ENCODE data around the gene MDP1.
"Not testable (repeated sequence)": the region's sequence is repeated elsewhere in the genome, so short reads cannot be mapped to it uniquely, and the experiment has no call there.

Gene MDP1

DNA sequence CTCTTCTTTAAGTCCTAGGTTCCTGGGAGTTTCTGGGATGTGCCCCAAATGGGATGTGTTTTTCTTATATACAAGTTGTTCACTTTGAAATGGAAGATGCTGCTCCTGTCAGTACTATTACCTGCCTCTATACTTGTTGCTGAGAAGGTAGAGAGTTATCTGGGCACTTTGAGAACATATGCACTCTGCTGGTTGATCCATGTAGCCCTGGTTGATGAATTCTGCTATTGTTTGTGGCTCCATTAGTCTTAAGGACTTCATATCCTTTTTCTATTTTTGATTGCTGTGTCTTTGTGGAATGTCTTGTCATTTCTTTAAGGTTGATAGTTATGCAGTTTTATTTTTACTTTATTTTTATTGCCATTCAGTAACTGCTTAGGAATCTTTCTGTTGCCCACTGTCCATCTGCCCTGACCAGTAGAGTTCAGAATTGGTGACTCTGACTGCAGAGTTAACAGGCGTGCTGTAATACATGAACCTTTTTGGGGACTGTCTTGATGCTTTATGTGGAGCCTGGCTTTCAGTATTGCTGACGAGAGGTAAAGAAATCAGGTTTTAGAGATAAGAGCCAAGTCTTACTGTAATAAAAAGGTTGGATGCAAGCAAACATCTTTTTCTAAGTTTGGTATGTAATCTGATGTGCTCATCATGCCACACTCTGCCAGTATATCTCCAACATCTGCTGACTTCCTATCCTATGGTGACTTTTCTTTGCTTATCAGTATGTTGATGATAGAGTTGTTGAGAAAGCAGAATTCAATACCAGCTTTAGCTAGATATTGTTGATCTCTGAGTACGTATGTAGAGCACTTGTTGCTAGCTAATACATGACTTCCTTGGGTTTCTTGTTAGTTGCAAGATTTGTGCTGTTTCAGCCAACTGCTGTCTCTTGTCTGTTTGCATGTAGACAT, 18.5 kb upstream of the MDP1 start:
- H3K36me3 ChIP-seq (ENCODE audit: insufficient read depth, low read length): peaks cover 39% of the 10 kb centered on the region
- peaks cover 41% of the 10 kb centered on the region for H3K4me1 ChIP-seq (ENCODE audit: control insufficient read depth, insufficient read depth, low read length)
- H3K4me2 ChIP-seq (ENCODE audit: low read length): peak overlapping the region; percentile 96
- no peaks in the 10 kb centered on the region for H3K27me3 ChIP-seq (ENCODE audit: control insufficient read depth, insufficient read depth, low read length)
- no peak overlapping the region for H3K9ac ChIP-seq (ENCODE audit: low read depth, low read length)
- H3K4me3 ChIP-seq (ENCODE audit: low read length): no peak overlapping the region
- no peaks in the 10 kb centered on the region for H3K9me3 ChIP-seq (replicated peaks; ENCODE audit: low read length)

DNA sequence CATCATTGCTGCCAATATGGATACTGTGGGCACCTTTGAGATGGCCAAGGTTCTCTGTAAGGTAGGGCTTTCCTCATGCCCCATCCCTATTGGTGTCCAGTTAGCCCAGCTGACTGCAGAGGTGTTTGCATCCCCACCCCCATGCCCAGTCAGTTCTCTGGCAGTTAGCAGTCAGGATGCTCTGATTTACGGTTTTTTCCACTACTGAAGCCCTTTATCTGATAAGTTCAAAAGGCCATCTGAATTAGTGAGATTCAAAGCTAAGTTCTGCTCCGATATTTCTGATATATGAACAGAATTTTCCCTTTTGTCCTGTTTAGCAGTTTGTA, 17.6 kb upstream of the MDP1 start:
- Histone ChIP-seq H3K27me3 (ENCODE audit: control insufficient read depth, insufficient read depth, low read length) (no peaks in the 10 kb centered on the region), H3K9me3 (replicated peaks; ENCODE audit: low read length) (no peaks in the 10 kb centered on the region), H3K4me1 (ENCODE audit: control insufficient read depth, insufficient read depth, low read length) (peaks cover 33% of the 10 kb centered on the region), H3K4me2 (ENCODE audit: low read length) (peak overlapping the region; percentile 96), H3K36me3 (ENCODE audit: insufficient read depth, low read length) (peaks cover 31% of the 10 kb centered on the region), H3K4me3 (ENCODE audit: low read length) (peak overlapping the region; percentile 91), H3K9ac (ENCODE audit: low read depth, low read length) (peak overlapping the region; percentile 97)

DNA sequence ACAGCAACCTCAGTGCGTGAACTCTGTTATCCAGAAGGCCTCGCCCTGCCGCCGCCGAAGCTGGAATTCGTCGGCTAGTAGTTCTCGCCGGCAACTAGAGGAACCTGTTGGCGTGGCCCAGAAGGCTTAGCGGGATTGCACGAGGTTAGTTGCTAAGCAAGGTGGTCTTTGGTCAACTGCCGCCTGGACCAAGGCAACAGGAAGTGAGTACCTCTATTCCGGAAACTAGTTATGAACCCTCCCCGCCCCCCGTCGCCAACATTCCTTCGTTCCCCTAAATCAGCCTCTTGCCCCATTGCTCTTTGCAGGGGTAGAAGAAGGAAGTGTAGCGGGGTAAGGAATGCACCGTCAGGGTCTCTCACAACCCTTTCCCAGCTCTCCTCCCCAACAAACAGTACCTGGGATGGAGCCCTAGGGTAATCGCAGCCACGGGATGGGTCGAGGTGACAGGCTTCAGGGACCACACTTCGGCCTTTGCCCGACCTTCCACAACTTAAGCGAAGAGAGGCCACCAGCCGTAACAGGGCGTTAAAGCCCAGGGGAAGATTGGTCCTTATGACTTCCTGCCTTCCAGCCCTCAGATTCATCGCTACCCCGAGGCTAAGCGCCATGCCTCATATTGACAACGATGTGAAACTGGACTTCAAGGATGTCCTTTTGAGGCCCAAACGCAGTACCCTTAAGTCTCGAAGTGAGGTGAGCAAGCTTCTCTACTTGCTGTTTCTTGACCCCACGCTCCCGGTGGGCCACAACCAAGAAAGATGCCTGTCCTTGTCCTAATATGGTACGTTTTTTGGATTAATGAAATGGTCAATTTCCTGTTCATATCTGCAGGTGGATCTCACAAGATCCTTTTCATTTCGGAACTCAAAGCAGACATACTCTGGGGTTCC, 17.0 kb upstream of the MDP1 start, which contains the start of gene GMPR2:
Gene GMPR2 (plus strand): TSS at position 285 of the 893 bp plus-strand sequence. CDS start 325 bp downstream, at position 610.
- Histone ChIP-seq H3K27me3 (ENCODE audit: control insufficient read depth, insufficient read depth, low read length) (no peaks in the 10 kb centered on the region), H3K4me3 (ENCODE audit: low read length) (peak within 1 kb of the TSS; percentile 91), H3K36me3 (ENCODE audit: insufficient read depth, low read length) (peaks cover 25% of the 10 kb centered on the region), H3K9ac (ENCODE audit: low read depth, low read length) (peak within 1 kb of the TSS; percentile 97), H3K9me3 (replicated peaks; ENCODE audit: low read length) (no peaks in the 10 kb centered on the region), H3K4me2 (ENCODE audit: low read length) (peak within 1 kb of the TSS; percentile 96), H3K4me1 (ENCODE audit: control insufficient read depth, insufficient read depth, low read length) (peaks cover 28% of the 10 kb centered on the region)

DNA sequence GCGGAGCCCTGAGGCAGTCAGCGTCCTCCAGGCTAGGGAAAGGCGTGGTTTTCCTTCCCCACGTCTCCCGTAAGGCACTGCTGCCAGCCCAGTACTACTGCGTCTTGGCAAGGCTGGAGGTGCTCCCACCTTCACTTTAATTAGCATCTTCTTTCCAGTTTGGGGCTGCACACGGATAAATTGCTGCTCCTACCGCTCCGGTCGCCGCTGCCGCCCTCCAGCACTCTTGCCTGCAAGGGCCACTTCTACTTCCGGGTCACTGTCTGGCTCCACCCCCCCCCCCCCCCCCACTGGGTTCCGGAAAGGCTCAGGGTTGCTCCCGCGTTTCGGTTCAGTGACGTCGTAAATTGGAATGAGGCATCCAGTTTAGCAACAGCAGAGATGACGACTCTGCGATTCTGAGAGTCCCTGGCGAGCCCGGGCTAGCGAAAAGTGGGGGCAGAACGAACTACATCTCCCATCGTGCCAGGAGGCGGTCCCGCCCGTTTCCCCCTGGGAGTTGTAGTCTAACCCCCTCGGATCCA, 16.3 kb upstream of the MDP1 start, which contains the start of gene NEDD8:
Gene NEDD8 (minus strand): TSS at position 247 of the 524 bp plus-strand sequence. CDS start 100 bp downstream, at position 147.
- Histone ChIP-seq H3K27me3 (ENCODE audit: control insufficient read depth, insufficient read depth, low read length) (no peaks in the 10 kb centered on the region), H3K4me1 (ENCODE audit: control insufficient read depth, insufficient read depth, low read length) (peaks cover 28% of the 10 kb centered on the region), H3K36me3 (ENCODE audit: insufficient read depth, low read length) (peaks cover 17% of the 10 kb centered on the region), H3K9me3 (replicated peaks; ENCODE audit: low read length) (no peaks in the 10 kb centered on the region), H3K4me2 (ENCODE audit: low read length) (peak within 1 kb of the TSS; percentile 96), H3K4me3 (ENCODE audit: low read length) (peak within 1 kb of the TSS; percentile 91), H3K9ac (ENCODE audit: low read depth, low read length) (peak within 1 kb of the TSS; percentile 97)

DNA sequence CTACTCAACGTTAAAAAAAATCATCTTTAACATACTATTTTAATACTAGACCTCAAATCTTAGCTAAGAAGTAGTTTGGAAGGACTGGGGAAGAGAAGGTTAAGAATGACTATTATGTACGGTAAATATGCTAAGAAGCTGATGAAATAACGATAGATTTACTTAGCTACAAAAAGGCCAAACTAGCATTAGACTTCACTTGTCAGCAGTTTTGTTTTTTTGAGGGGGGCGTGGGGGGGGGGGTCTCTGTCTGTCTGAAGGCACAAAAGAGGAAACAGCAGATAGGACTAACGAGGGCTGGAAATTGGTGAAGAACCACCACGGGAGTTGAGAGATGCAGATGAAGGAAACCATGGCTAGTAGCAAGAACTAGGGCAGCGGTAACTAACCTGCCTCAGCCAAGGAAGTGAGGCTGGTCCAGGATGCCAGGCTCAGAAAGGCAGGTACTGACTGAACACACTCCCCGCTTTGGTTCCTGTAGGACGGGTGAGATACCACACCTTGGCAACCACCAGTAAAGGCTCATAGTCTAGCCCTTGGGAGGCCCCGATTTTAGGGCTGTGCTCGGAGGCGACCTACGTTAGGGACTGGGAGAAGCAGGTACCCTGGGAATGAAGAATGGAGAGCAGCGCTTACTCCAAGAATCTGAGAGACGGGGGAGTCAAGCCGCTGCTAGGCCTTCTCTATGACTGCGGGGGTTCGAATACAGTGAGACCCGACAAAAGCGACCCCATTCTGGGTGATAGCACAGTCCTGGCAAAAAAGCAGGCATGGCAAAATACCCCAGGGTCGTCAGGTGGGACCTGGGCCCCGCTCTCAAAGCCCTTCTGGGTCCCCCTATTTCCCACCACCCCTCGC, 15.6 kb upstream of the MDP1 start:
- Histone ChIP-seq H3K4me2 (ENCODE audit: low read length) (peak overlapping the region; percentile 96), H3K36me3 (ENCODE audit: insufficient read depth, low read length) (peaks cover 11% of the 10 kb centered on the region), H3K9me3 (replicated peaks; ENCODE audit: low read length) (no peaks in the 10 kb centered on the region), H3K9ac (ENCODE audit: low read depth, low read length) (peak overlapping the region; percentile 97), H3K27me3 (ENCODE audit: control insufficient read depth, insufficient read depth, low read length) (no peaks in the 10 kb centered on the region), H3K4me1 (ENCODE audit: control insufficient read depth, insufficient read depth, low read length) (peaks cover 28% of the 10 kb centered on the region), H3K4me3 (ENCODE audit: low read length) (peak overlapping the region; percentile 91)

DNA sequence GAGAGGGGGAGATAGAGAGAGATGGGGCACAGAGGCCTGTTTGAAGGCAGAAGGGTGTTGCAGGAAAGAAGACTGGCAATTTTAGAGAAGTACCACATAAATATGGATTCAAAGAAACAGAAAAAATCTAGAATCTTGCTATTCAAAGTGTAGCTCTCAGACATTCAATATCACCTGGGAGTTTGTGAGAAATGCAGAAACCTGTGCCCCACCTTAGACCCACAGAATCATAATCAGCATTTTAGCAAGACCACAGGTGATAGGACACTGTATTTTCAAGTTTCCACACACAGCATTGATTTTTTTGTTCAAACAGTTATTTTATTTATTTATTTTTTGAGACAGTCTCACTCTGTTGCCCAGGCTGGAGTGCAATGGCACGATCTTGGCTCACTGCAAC, 13.0 kb upstream of the MDP1 start:
- Histone ChIP-seq H3K9ac (ENCODE audit: low read depth, low read length) (no peak overlapping the region), H3K4me2 (ENCODE audit: low read length) (no peak overlapping the region), H3K4me1 (ENCODE audit: control insufficient read depth, insufficient read depth, low read length) (peaks cover 33% of the 10 kb centered on the region), H3K36me3 (ENCODE audit: insufficient read depth, low read length) (no peaks in the 10 kb centered on the region), H3K27me3 (ENCODE audit: control insufficient read depth, insufficient read depth, low read length) (no peaks in the 10 kb centered on the region), H3K4me3 (ENCODE audit: low read length) (no peak overlapping the region), H3K9me3 (replicated peaks; ENCODE audit: low read length) (no peaks in the 10 kb centered on the region)

DNA sequence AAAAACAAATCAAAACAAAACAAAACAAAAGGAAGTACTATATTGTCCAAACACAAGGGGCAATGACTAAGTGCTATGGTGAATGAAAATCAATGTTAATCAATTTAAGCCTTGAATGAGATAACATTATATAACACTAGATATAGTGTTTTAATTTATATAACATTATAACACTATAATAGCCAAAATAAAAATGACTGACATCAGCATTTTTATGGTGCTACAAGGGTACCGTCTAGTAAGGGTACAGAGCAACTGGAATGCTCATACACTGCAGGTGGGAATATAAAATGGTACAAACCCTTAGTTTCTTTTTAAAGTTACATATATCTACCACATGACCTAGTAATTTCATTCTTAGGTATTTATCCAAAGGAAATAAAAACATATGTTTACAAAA, 10.6 kb upstream of the MDP1 start:
- Histone ChIP-seq H3K27me3 (ENCODE audit: control insufficient read depth, insufficient read depth, low read length) (no peaks in the 10 kb centered on the region), H3K36me3 (ENCODE audit: insufficient read depth, low read length) (no peaks in the 10 kb centered on the region), H3K9ac (ENCODE audit: low read depth, low read length) (no peak overlapping the region), H3K4me1 (ENCODE audit: control insufficient read depth, insufficient read depth, low read length) (peaks cover 24% of the 10 kb centered on the region), H3K9me3 (replicated peaks; ENCODE audit: low read length) (no peaks in the 10 kb centered on the region), H3K4me2 (ENCODE audit: low read length) (no peak overlapping the region), H3K4me3 (ENCODE audit: low read length) (no peak overlapping the region)

DNA sequence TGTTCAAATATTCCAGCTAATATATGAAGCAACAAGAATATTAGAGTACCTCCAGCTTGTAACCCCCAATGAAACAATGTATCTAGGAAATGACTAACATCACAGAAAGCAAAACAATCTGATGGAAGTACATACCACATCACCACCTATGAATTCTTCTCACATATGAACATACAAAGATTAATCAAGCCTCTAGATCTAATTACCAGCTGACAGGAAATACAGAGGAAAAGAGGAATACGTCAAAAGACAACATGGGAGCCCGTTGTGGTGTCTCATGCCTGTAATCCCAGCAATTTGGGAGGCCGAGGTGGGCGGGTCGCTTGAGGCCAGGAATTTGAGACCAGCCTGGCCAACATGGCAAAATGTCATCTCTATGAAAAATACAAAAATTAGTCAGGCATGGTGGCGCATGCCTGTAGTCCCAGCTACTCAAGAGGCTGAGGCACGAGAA, 8.8 kb upstream of the MDP1 start:
- Histone ChIP-seq H3K36me3 (ENCODE audit: insufficient read depth, low read length) (no peaks in the 10 kb centered on the region), H3K27me3 (ENCODE audit: control insufficient read depth, insufficient read depth, low read length) (no peaks in the 10 kb centered on the region), H3K9ac (ENCODE audit: low read depth, low read length) (peak overlapping the region; percentile 35), H3K4me3 (ENCODE audit: low read length) (no peak overlapping the region), H3K4me2 (ENCODE audit: low read length) (peak overlapping the region; percentile 49), H3K9me3 (replicated peaks; ENCODE audit: low read length) (no peaks in the 10 kb centered on the region), H3K4me1 (ENCODE audit: control insufficient read depth, insufficient read depth, low read length) (peaks cover 16% of the 10 kb centered on the region)

DNA sequence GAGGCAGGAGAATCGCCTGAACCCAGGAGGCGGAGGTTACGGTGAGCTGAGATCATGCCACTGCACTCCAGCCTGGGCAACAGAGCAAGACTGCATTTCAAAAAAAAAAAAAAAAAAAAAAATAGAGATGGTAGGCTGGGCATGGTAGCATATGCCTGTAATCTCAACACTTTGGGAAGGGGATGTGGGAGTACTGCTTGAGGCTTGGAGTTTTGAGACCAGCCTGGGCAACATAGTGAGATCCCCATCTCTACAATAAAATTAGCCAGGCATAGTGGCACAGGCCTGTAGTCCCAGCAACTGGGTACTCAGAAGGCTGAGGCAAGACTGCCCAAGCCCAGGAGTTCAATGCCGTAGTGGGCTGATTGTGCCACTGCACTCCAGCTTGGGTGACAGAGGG, 7.1 kb upstream of the MDP1 start:
- H3K9me3 ChIP-seq (replicated peaks; ENCODE audit: low read length); H3K36me3 ChIP-seq (ENCODE audit: insufficient read depth, low read length); H3K27me3 ChIP-seq (ENCODE audit: control insufficient read depth, insufficient read depth, low read length); H3K4me3 ChIP-seq (ENCODE audit: low read length); H3K4me2 ChIP-seq (ENCODE audit: low read length); H3K9ac ChIP-seq (ENCODE audit: low read depth, low read length): not testable (repeated sequence)
- H3K4me1 ChIP-seq (ENCODE audit: control insufficient read depth, insufficient read depth, low read length): peaks cover 16% of the 10 kb centered on the region

DNA sequence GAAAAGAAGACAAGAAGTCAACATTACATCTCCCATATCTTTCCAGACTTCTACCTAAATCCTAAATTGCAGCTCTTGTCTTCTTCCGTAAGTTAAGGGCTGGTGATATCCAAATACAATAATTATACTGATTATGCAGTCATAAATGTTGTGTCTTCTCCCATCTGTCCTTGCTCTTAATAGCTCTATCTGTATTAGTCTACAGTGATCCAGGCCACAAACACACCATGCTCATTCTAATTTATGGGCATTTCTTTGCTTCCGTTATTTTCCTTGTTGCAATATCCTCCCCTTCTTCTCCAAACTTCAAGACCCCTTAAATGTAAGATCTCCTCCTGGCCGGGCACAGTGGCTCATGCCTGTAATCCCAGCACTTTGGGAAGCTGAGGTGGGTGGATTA, 3.7 kb upstream of the MDP1 start:
- H3K27me3 ChIP-seq (ENCODE audit: control insufficient read depth, insufficient read depth, low read length): no peaks in the 10 kb centered on the region
- H3K4me1 ChIP-seq (ENCODE audit: control insufficient read depth, insufficient read depth, low read length): peaks cover 11% of the 10 kb centered on the region
- no peak overlapping the region for H3K4me2 ChIP-seq (ENCODE audit: low read length)
- no peaks in the 10 kb centered on the region for H3K9me3 ChIP-seq (replicated peaks; ENCODE audit: low read length)
- H3K9ac ChIP-seq (ENCODE audit: low read depth, low read length): no peak overlapping the region
- H3K36me3 ChIP-seq (ENCODE audit: insufficient read depth, low read length): peaks cover 10% of the 10 kb centered on the region
- no peak overlapping the region for H3K4me3 ChIP-seq (ENCODE audit: low read length)
